HG02981 (cell line): ENCODE measurements around the gene GPR84.

ENCODE experiments used
- ATAC-seq: cut with Tn5 transposase; IDR thresholded peaks from one replicate; pipeline ENCODE4 v1.9.1; 2021; ENCODE audit warnings: mild to moderate bottlenecking, moderate library complexity; ENCODE audit not compliant: unreplicated experiment

The GPR84 gene

GRCh38 chr12:54364413-54364812, at the start of gene GPR84:
Gene GPR84 (minus strand): TSS chr12:54364486. CDS start chr12:54363851, 635 bp downstream.
- peak; percentile 42 for ATAC-seq

GRCh38 chr12:54413284-54414190, 49.3 kb upstream of the GPR84 start:
- peak; percentile 56 for ATAC-seq

GRCh38 chr12:54412786-54413185, 48.5 kb upstream of the GPR84 start:
- peak; percentile 31 for ATAC-seq

GRCh38 chr12:54412348-54412747, 48.1 kb upstream of the GPR84 start:
- no peak for ATAC-seq

GRCh38 chr12:54411391-54412241, 47.3 kb upstream of the GPR84 start:
- ATAC-seq = no peak

GRCh38 chr12:54409267-54409666, 45.0 kb upstream of the GPR84 start:
- no peak for ATAC-seq

- no peak for ATAC-seq
Observed at GRCh38 chr12:54407183-54407905, 43.1 kb upstream of the GPR84 start.

- no peak for ATAC-seq
Observed at GRCh38 chr12:54405573-54405972, 41.3 kb upstream of the GPR84 start.

GRCh38 chr12:54405106-54405505, 40.8 kb upstream of the GPR84 start:
- no peak for ATAC-seq

- no peak for ATAC-seq
Observed at GRCh38 chr12:54404061-54405004, 40.0 kb upstream of the GPR84 start.

GRCh38 chr12:54401119-54401518, 36.8 kb upstream of the GPR84 start:
- no peak for ATAC-seq

GRCh38 chr12:54398995-54399793, 34.9 kb upstream of the GPR84 start:
- ATAC-seq = peak; percentile 75

GRCh38 chr12:54398218-54398617, 33.9 kb upstream of the GPR84 start:
- no peak for ATAC-seq

- ATAC-seq = no peak
Observed at GRCh38 chr12:54397157-54397556, 32.9 kb upstream of the GPR84 start.

GRCh38 chr12:54395545-54395944, 31.3 kb upstream of the GPR84 start:
- no peak for ATAC-seq

- no peak for ATAC-seq
Observed at GRCh38 chr12:54394986-54395385, 30.7 kb upstream of the GPR84 start.

- ATAC-seq = no peak
Observed at GRCh38 chr12:54394281-54394719, 30.0 kb upstream of the GPR84 start.

GRCh38 chr12:54393743-54394142, 29.5 kb upstream of the GPR84 start:
- ATAC-seq = no peak

- no peak for ATAC-seq
Observed at GRCh38 chr12:54393207-54393609, 28.9 kb upstream of the GPR84 start.
